HG03460 (cell line): ENCODE results near the gene NINJ1.

Source experiments
- ATAC-seq: cut with Tn5 transposase; IDR thresholded peaks from one replicate; pipeline ENCODE4 v1.9.1; 2021; ENCODE audit not compliant: unreplicated experiment

Gene NINJ1

GRCh38 chr9:93134015-93134739, at the start of gene NINJ1:
Gene NINJ1 (minus strand): TSS chr9:93134251. CDS start chr9:93134217, 34 bp downstream.
- ATAC-seq = peak; percentile 61

GRCh38 chr9:93183131-93183662, 49.1 kb upstream of the NINJ1 start:
- ATAC-seq = no peak

- ATAC-seq = no peak
Measured at GRCh38 chr9:93182572-93182971, 48.5 kb upstream of the NINJ1 start.

GRCh38 chr9:93181672-93182435, 47.8 kb upstream of the NINJ1 start:
- ATAC-seq = no peak

- ATAC-seq = no peak
Measured at GRCh38 chr9:93180938-93181337, 46.9 kb upstream of the NINJ1 start.

- ATAC-seq = no peak
Measured at GRCh38 chr9:93178851-93179786, 45.1 kb upstream of the NINJ1 start.

- ATAC-seq = no peak
Measured at GRCh38 chr9:93177676-93178075, 43.6 kb upstream of the NINJ1 start.

- ATAC-seq = no peak
Measured at GRCh38 chr9:93174976-93175375, 40.9 kb upstream of the NINJ1 start.

- no peak for ATAC-seq
Measured at GRCh38 chr9:93173365-93174051, 39.5 kb upstream of the NINJ1 start.

- ATAC-seq = no peak
Measured at GRCh38 chr9:93172666-93173364, 38.8 kb upstream of the NINJ1 start.

- no peak for ATAC-seq
Measured at GRCh38 chr9:93171261-93171990, 37.4 kb upstream of the NINJ1 start.

GRCh38 chr9:93170571-93170970, 36.5 kb upstream of the NINJ1 start:
- no peak for ATAC-seq

- ATAC-seq = no peak
Measured at GRCh38 chr9:93169444-93169843, 35.4 kb upstream of the NINJ1 start.

GRCh38 chr9:93168581-93168980, 34.5 kb upstream of the NINJ1 start:
- ATAC-seq = no peak

- no peak for ATAC-seq
Measured at GRCh38 chr9:93167838-93168237, 33.8 kb upstream of the NINJ1 start.

- ATAC-seq = no peak
Measured at GRCh38 chr9:93167185-93167584, 33.1 kb upstream of the NINJ1 start.

GRCh38 chr9:93166699-93167098, 32.6 kb upstream of the NINJ1 start:
- no peak for ATAC-seq

- no peak for ATAC-seq
Measured at GRCh38 chr9:93164085-93164484, 30.0 kb upstream of the NINJ1 start.
